GM10248 (cell line): Measurements from ENCODE around the gene ZNF678.

Source experiments
- CTCF ChIA-PET: fragments of 300-600 bp; sonication (Branson Sonifier 250); formaldehyde crosslinking; extraction: SDS; loops from one replicate; lab custom pipeline; 2021; ENCODE audit warnings: antibody characterized with exemption; lab: Yijun Ruan, JAX
- POLR2A ChIA-PET: fragments of 350-650 bp; sonication (Branson Sonifier 250); formaldehyde crosslinking; extraction: SDS; loops from one replicate; lab custom pipeline; 2020; ENCODE audit warnings: antibody characterized with exemption; lab: Yijun Ruan, JAX
- DNase-seq: peaks from one replicate; pipeline ENCODE4 v3.0.0; 2012; ENCODE audit errors: extremely low spot score
- CTCF ChIP-seq: IDR thresholded peaks from 2 replicates; pipeline ENCODE4 v1.5.1; 2012; ENCODE audit warnings: mild to moderate bottlenecking, low read depth; ENCODE audit errors: extremely low read depth, missing control alignments, control extremely low read depth

The ZNF678 gene

GRCh38 chr1:227654858-227655752, 91.7 kb downstream of the ZNF678 start:
- no peak for DNase-seq
- TF ChIP-seq CTCF, result no peak
- ChIA-PET CTCF (no interaction called here), POLR2A (no interaction called here)

- CTCF ChIA-PET, result no interaction called here
- POLR2A ChIA-PET, result no interaction called here
- no peak for DNase-seq
- TF ChIP-seq CTCF, result no peak
These were observed 98.1 kb downstream of the ZNF678 start for GRCh38 chr1:227661495-227661894.

GRCh38 chr1:227662933-227663332, 99.6 kb downstream of the ZNF678 start:
- POLR2A ChIA-PET, result no interaction called here
- no peak for TF ChIP-seq CTCF
- DNase-seq, result no peak
- CTCF ChIA-PET, result no interaction called here

GRCh38 chr1:227666286-227666685, 102.9 kb downstream of the ZNF678 start:
- ChIA-PET CTCF (interaction anchor here (1.3 to 1.5 kb wide), 2 partner anchors 12 to 39 kb away, joined by 3 read pairs; no protein-coding TSS in a partner anchor), POLR2A (no interaction called here)
- DNase-seq, result no peak
- TF ChIP-seq CTCF, result no peak

- POLR2A ChIA-PET, result no interaction called here
- TF ChIP-seq CTCF, result no peak
- CTCF ChIA-PET, result interaction anchor here (0.7 to 1.0 kb wide), 2 partner anchors 18 to 53 kb away, joined by 3 read pairs; no protein-coding TSS in a partner anchor
- no peak for DNase-seq
These were observed 110.1 kb downstream of the ZNF678 start for GRCh38 chr1:227673441-227673840.

GRCh38 chr1:227685807-227686206, 122.5 kb downstream of the ZNF678 start:
- TF ChIP-seq CTCF, result no peak
- CTCF ChIA-PET, result no interaction called here
- DNase-seq, result no peak
- POLR2A ChIA-PET, result no interaction called here
